HG03025 (cell line): ENCODE results near the gene DUSP8.

Experiments
- ATAC-seq: cut with Tn5 transposase; IDR thresholded peaks from one replicate; pipeline ENCODE4 v1.9.1; 2021; ENCODE audit warnings: mild to moderate bottlenecking, moderate library complexity; ENCODE audit not compliant: unreplicated experiment, low FRiP score

DUSP8 gene

DNA sequence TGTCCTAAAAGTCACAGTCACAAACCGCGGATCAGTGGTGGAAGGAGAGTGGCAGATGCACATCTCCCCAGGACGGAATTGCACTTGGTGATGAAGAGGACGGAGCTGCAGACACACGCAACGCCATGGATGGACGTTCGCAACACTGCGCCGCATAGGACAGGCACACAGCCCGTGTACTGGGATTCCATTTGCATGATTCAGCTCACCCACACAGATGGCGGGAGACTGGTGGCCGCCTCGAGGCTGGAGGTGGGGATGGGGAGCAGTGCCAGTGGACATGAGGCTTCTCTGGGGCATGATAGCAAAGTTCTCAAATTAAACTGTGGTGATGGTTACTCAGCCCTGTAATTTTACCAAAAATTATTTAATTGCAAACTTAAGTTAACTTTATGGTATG is 37.4 kb downstream of the DUSP8 start:
- ATAC-seq = no peak

DNA sequence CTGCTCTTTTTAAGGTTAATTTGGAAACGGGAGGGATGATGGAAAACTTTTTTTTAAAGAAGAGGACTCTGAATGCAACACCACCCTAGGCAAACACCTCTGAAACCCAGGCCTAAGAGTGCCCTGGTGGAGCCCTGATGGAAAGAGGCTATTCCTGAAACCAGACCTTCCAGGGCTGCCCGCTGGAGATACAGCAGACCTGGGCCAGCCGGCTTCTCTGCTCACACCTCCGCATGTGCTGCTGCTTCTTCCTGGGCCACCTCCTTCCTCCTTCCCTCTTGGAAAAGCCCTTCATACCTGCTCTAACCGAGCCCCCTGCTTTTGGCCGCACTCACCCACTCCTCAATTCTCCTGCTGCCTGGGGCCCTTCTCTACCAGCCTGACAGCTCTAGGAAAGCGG is 37.9 kb downstream of the DUSP8 start:
- no peak for ATAC-seq

DNA sequence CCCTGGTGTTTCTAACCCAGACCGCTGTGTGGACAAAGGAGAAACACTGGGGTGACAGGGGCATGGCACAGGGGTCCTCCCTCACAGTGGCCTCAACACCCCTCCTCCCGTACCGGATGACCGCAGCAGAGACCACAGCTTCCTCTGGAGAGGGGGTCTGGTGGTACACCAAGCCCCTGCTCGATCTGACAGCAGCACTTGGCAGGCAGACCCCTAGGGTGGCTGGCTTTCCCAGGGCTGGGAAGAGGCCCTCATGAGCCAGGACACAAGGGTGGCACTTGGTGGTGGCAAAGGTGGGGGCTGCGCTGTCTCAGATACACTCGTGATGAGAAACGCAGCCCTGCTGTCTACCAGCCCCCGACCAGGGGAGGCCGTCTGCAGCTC is 38.7 kb downstream of the DUSP8 start:
- ATAC-seq = no peak

DNA sequence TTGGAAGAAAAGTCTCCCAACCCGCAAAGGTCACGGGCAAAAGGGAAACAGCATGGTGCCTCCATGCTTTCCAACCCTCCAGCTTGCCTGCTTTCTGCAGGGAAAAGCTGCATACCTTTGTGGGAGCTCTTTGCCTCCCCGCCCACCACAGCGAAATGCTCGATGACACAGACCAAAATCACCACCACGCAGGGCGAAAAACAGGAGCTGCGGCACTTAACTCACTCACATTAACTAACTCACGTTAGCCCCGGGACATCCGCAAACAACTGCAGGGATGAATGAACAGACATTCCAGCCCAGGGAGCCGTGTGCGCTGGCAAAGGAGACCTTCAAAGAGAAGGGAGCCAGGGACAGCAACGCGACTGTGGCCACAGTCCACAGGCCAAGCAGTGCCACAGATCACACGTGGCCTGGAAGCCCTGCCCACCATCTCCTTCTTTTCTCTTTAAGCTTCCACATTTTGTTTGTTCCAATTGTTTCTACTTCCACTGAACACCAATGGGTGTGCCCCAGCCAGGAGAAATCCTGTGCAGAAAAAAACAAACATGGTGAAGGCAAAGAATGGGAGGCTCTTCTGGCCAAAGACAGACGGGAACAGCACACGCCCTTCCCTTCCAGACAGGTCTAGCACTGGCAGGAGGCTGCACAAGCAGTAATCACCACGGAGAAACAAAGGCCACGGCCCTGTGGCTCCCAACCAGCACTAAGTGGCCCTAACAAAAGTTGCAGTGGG is 39.3 kb downstream of the DUSP8 start:
- ATAC-seq = no peak

DNA sequence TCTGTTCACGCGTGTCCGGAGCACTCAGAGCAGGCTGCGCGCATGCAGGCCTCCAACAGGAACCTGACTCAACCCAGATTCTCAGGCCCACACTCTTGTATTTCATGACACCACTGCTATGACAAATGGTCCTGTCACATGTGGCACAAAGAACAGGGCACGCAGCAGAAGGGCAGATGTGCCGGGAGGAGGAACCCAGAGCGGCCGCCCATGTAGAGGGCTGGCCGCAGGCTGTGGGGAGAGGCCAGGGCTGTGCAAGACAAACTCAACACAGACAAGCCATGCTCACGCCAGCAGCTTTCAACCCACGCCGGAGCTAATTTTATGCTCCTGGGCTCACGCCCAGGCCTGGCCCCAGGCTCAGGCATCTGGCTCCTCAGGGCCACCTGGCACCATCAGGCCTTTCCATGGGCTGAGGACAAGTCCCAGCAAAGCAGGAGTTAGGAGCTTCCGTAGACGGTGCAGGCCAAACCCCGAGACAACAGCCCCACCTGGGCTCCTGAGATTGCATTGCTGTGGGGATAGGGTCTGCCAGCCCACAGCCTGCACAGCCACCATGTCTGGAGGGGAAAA is 40.0 kb downstream of the DUSP8 start:
- ATAC-seq = no peak

DNA sequence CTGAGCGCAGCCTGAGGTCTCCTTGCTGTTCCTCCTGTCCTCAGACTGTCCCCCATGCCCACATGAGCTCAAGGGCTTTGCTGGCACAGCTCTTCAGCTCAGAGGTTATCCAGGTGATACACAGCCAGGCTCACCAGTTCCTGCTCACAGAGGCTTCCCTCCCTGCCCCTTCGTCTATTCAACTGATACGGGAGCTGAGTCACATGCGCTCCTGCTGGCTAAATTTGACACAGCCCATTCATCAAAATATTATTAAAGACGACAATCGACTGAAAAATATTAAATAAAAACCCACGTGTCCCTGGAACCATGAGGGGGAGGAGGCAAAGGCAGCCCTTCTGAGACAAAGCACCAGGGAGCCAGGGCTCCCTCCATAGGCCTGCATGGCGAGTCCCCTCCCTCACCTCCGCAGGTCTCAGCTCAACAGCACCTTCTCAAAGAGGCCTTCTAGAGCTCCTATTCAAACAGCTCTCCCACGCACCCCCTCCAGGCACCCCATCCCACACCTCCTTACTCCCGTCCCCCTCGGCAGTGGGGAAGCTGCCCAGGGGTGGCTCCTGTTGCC is 40.5 kb downstream of the DUSP8 start:
- ATAC-seq = no peak

DNA sequence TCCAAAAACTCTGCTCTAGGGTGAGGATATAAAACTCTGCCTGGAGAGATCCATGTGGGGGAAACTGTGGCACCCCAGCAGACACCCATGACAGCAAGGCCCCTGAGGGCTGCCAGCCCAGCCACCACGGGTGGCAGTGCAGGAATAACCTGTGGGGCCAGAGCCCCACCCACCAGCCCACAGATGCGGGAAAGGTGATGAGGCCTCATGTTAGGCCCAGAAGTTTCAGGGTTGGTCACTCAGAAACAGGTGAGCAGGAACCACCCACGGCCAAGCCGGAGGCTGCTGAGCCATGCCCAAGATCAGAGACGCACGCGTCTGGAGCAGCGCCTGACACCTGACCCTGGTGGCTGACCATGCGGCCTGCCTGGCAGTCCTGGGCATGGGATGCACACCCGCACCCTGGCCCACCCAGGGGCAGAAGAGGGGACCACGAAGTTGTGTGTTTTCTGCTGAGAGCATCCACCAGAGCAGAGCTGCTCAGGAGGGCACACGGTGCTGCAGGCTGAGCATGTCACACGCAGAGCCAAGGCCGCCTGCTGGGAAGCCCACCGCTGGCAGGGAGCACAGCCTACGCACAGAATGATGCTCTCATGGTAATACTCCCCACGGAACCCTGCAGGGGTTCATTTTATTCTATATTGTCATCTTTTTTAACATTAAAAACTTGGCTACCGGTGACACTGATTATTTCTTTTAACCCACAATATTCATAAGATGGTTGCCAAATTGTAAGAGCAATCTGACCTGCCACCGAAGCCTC is 41.2 kb downstream of the DUSP8 start:
- no peak for ATAC-seq

DNA sequence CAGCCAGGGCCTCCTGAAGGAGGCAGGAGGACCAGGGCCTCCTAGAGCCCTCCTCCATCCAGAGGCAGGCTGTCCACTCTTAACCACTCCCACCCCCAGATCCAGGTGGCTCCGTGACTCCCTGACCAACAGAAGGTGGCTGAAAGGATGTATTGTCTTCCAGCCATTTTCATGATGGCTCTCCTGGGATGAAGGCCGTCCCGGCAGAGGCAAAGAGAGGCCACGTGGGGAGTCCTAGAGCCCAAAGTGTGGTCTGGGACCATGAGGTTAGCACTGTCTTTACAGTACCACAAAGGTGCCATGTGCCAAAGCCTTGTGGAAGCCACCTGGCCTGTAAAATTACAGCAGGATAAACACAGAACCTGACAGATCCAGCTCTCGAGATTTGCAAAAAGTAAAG is 42.3 kb downstream of the DUSP8 start:
- no peak for ATAC-seq

DNA sequence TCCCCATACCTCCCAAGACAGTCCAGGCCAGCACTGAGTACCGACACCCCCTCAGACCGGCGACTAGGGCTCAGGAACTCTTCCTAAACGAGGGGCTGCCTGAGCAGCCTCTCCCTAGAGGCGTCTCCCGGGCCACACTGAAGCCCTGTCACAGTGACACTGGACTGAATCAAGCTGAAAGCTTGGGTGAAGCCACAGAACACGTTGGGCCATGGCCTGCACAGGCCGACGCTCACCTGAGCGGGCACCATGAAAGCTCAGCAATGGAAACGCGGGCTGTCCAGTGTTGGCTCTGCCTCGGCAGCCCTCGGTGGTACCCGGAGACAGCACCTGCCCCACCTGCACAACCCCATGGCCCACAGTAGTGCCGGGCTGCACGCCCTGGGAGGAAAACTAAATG is 42.8 kb downstream of the DUSP8 start:
- no peak for ATAC-seq

DNA sequence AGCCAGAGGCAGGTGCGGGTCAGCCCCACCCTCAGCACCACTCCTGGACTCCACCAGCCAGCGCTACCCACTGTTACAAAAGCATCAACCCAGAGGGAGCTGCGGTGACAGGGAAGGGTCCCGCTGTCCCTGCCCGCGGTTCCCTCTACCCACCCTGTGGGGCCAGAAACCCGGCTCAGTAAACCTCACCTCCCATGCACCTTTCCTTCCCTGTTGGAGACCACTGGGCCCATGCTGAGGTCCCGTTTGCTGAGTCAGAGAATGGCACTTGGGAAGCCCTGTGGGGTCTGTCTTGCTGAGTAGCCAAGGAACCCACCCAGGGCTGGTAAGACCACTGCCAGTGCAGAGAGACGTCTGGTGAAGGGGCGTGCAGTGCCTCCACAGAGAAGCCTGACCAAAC is 43.4 kb downstream of the DUSP8 start:
- no peak for ATAC-seq

DNA sequence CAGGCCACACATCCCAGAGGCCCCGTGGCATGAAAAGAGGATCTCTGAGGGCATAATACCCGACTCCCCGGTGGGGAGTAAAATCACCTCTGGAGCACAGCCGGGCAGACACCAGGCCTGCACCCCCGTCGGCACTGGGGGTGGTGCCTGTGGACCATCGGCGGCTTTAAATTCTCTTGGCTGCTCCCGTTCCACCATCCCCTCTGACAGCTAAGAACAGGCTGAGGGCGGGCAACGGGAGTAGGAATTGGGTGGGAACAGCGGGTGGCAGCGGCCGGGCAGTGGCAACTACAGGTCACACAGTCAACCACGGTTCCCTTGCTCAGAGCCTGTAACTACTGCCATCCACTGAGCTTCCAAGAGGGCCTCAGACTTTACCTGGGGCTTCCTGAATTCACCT is 45.3 kb downstream of the DUSP8 start:
- no peak for ATAC-seq

DNA sequence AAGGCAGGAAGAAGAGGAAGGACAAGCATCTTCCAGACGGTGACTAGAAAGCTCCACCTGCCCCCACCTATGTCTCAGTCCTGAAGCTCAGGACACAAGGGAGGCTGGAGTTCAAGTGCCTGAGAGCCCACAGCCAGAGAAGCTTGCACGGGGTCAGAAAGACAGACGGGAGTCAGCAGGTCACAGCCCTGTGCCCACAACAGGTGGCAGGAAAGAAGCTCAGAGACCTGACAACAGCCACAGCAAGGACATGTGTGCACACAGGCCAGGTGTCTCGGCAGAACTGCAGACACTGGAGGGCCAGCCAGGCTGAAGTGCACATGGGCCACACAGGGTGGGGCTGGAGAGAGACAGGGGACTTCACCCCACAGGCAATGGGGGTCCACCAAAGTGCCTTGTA is 48.3 kb downstream of the DUSP8 start:
- no peak for ATAC-seq

DNA sequence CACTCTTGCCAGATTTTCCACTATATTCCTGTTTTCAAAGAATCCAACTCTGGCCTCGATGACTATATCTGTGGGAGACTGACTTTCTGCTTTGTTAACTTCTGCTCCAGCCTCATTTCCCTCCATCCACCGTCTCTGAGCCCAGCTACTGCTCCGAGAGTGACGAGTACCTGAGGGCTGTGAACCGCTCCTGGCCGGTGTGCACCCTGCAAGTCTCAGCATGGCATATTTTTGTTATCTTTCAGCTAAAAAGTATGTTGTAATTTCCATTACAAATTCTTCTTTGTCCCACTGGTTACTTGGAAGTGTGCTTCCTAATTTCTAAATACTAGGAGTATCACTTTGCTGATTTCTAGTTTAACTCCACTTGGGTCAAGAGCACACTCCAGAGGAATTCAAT is 49.0 kb downstream of the DUSP8 start:
- ATAC-seq = no peak

DNA sequence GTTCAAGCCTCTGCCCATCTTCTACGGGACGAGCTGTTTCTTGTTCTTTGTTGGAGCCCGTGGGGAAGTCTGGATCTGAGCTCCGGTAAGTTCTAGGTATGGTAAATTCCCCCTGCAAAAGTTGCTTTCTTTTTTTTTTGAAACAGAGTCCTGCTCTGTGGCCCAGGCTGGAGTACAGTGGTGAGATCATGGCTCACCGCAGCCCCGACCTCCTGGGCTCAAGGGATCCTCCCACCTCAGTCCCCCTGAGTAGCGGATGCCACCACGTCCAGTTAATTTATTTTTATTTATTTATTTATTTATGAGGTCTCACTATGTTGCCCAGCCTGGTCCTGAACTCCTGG is 50.0 kb downstream of the DUSP8 start:
- peak; percentile 13 for ATAC-seq

DNA sequence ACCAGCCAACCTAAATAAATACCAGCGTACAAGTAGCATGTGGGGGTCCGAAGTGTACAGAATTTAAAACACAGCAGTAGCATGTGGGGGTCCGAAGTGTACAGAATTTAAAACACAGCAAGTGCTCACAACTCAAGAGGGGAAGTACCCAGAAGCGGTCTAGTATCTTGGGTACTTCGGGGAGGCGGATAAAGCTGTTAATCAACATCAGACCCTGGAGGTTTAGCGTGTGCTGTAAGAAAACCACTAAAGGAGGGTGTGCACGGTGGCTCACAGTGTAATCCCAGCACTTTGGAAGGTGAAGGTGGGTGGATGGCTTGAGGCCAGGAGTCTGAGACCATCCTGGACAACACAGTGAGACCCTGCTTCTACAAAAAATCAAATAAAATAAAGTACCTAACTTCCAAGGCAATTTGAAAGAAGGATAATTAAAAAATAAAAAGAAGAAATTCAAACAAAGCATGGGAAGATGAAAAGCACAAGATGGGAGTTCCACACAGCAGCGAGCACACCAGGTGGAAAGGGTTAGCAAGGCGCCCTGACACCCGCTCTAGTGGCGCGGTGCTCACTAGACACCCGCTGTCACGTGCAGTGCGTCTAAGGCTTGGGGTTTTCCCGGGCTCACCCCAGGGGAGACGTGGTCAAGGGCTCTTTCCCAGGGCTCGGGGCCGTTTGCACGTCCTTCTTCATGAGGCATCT is 50.5 kb downstream of the DUSP8 start:
- ATAC-seq = peak; percentile 64

DNA sequence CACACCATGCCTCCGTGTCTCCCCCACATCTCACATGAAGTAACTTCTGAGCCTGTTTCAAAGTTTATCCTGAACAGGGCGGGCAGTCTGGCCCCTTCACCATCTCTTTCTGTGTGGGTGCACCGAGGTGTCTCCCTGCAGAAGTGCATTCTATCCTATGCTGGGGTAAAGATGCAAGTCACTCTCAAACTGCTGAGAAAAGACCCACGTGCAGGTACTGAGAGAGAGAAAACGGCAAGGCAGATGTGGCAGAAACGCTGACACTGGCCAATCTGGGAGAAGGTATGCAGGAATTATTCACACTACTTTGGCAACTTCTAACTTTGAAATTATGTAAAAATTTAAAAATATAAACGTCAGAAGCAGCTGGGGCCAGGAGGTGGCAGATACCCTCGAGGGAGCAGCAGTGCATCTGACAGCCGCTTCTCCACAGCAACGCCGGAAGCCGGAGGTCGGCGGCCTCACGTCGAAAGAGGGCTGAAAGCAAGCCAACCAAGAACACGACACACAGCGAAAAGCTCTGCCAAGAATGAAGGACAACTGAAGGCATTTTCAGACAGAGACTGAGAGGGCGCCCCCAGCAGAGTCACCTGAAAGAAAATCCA is 51.3 kb downstream of the DUSP8 start:
- no peak for ATAC-seq

DNA sequence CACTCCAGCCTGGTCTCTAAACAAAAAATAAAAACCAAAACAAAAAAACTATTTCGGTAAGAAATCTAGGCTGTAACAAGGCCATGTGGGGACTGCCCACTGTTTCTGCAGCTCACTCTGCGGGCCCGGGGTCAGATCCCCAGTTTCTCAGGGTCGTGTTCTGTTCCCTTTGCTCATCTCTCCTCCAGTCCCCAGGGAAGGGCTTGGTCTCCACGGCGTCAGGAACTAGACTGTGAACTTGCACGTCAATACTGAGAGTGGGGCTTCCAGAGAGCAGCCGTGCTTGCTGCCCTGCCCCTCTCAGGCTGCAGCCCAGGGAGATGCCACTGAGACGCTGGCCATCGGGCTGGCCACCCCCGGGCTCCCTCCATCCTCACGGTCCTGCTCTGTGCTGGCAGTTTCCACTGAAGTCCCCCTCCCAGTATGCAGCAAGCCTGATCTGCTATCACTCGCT is 51.8 kb downstream of the DUSP8 start:
- ATAC-seq = no peak

DNA sequence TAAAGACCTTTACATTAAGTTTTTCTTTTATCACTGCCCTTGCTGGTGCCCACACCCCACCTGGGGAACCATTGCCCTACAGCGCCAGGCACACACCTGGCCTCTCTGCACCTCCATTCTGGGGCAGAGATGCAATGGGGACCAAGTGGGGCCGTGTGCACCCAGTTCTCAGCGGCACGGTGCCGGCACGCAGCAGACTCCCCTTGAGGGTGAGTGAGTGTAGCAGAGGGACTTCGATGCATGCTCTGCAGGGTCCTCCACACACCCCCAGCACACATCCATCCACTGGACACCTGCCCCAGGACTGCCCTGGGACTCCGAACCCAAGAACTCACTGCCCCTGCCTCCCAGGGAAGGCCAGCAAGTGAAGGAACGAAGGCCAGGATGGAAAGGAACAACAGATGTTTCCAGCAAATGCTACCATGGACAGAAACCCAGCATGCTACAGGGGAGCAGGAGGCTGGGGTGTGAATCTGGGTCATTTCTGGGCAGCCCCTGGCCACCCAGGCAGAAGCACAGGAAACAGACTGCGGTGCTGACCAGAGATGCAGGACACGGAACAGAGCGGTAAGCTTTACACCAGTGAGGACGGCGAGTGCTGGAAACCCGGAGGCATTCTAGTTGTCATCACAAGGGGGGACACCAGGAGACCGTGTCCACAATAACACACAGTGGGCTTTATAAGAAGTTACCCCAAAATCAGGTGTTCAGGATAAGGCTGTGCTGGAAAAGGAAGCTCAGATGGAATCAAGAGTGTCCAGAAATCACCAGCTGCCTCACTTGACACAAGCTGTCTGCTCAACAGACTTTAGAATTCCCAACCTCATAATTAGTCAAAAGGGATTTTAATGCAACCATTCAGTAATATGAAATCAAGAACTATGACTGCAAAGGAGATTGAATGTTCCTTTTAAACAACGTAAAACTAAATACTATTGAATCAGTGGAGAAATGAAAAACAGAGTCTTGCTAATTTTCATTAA is 52.8 kb downstream of the DUSP8 start:
- no peak for ATAC-seq

DNA sequence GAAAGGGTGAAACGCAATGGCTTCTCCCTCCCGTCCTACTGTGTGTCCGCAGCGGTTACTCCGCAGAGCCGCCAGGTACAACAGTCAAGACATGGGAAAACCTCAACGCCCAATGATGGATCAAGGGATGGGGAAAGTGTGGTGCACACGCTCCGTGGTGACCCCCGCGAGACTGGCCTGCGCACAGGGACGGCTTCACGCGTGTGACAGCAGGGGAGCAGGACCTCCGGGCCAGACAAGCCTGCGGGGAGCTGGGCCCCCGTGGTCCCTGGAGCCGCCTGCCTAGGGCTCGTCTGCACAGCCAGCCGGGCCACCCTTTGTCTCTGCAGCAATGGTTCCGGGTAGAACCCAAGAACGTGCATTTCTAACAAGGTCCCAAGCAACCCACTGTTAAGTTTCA is 53.8 kb downstream of the DUSP8 start:
- ATAC-seq = no peak
